Stimulated activated CD8-positive, alpha-beta memory T cell treated with anti-CD3 and anti-CD28 coated beads, Interleukin-2, amount 100 ng/mL, for 48 hours (primary cell): ENCODE measurements around the gene FHIT.
"Not testable (repeated sequence)": the region's sequence is repeated elsewhere in the genome, so short reads cannot be mapped to it uniquely, and the experiment has no call there.

Experiments used
- DNase-seq, 2 donors: peaks; one replicate each; pipeline ENCODE4 v3.0.0-alpha.2; 2020; ENCODE audit warnings: low read depth in 2 of 2

FHIT gene

DNA sequence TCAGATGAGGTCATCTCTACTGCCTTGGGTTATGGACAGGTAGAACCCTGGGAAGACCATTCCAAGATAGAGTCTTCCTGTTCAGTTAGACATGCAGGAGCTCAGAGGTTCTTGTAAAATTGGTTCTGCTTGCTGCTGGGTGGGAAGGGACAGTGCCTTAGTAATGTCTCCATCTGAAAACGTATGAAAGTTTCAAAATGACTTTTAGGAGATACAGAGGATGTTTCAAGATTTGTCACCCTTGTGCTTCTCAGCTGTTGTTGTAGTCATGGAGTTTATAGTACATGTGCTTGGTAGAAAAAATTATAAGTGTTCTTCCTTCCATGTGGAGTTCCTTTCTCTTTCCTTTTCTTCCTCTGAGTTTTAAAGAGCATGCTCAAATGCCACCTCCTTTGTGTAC is 1316.2 kb downstream of the FHIT start:
- no peak for DNase-seq

DNA sequence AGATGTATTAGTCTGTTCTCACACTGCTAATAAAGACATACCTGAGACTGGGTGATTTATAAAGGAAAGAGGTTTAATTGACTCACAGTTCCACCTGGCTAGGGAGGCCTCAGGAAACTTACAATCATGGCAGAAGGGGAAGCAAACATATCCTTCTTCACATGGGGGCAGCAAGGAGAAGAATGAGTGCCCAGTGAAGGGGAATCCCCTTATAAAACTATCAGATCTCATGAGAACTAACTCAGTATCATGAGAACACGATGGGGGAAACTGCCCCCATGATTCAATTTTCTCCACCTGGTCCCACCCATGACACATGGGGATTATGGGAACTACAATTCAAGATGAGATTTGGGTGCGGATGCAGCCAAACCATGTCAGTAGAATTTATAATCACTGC is 1316.7 kb downstream of the FHIT start:
- not testable (repeated sequence) for DNase-seq

DNA sequence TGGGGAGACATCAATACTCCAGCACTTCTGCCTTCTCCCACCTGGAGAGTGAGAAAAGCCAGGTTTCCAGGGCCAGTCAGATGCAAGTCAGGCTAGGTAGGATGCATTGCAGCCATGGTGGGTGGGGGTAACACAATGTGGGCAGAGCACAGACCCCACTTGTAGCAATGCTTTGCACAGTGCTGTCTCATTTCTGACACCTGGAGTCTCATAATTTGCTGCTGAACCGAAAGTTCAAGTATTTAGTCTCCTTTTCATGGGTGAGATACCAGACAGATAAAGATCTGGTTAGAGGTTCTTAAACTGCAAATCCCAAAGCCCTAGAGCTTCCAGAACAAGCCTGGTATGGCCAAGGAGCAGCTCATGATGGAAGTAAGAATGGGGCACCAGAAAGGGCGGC is 1321.1 kb downstream of the FHIT start:
- no peak for DNase-seq

DNA sequence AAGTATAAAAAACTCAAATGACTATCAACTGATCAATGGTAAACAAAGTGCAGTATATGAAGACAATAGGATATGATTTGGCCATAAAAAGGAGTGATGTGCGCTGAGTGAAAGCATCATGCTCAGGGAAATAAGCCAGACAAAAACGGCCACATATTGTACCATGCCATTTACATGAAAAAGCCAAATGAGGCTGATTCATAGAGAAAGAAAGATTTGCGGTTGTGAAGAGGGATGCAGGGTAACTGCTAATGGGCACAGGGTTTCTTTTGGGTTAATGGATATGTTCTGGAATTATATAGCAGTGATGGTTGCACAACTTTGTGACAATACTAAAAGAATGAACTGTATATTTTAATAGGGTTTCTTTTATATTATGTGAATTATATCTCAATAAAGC is 1324.2 kb downstream of the FHIT start:
- DNase-seq: no peak

DNA sequence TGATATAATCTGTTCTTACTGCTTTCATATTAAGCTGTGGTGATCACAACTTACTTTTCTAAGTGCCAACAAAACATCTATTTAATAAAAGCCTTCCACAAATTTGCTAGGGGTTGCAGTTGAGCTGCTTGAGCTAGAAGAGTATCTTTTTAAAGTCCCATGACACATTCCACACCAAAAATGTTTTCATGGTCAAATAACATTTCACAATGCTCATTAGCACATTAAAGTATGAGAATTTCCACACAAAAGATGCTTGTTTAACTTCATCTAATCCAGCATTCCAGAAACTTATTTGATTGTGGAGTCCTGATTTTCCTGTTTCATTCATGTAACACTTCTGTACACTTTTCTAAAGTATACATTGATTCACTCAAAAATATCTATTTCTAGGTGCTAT is 1325.3 kb downstream of the FHIT start:
- DNase-seq: no peak

DNA sequence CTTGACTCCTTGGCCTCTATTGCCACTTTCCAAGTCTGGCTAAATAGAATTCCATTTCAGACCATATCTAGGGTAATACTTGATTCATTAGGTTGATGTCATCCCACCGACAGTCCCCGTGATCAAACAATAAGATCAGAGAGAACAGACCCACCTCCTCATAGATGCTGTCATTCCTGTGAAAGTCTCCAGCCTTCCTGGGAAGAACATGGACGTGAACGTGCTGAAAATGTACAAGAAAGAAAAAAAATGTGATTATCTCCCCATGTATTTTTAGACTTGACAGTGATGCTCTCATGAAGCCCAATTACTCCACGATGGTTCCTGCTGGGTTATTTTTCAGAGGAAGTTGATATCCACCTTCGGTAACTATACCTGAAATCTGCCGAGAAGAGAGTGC is 1329.1 kb downstream of the FHIT start:
- DNase-seq: no peak

DNA sequence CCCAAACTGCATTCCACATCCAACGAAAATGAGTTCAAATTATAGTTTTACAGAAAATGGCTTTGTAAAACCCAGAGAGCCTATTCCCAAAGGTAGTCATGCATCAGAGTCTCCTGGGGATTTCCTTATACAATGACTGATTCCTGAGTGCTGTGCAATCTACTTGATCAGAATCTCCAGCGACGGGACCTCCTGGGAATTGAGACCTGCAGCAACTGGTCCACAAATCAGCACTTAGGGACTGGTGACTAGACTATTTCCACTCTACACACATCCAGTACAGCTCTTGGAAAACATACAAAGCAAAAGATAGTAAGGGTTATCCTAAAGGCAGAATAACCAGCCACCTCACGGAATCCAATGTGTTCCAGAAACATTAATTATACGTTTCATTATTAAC is 1330.4 kb downstream of the FHIT start:
- no peak for DNase-seq

DNA sequence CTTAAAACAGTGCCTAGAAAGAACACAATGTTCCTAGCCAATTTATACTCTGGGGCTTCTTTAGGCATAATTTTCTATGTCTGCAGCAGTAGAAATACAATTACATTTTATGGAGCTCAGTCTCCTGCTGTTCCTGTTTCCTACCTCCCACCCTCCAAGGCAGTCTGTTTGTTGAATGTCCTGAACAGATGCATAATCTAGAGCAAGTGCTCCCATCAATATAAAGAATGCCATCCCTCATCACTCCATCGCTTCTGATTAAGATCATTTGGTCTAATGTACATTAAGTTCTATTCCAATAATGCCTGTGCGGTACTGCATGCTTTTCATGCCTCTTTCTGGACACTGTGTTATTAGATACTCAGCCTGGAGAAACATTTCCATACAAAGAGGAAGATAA is 1331.7 kb downstream of the FHIT start:
- no peak for DNase-seq

DNA sequence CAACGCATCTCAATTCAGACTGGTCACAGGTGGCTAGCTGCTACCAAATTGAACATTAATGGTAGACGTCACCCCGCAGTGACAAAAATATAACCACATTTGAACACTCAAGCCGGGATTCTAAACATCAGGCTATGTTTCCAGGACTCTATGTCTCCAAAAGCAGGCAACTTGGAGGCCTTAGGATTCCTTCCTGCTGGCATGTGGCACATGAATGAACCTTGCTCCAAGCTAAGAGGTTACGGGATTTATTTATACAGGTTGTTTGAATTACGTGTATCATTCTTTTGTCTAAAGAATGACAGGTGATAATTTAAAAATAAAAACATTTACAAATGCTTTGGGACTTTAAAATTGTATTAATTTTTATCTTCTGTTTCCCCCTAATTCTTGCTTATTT is 1337.0 kb downstream of the FHIT start:
- no peak for DNase-seq

DNA sequence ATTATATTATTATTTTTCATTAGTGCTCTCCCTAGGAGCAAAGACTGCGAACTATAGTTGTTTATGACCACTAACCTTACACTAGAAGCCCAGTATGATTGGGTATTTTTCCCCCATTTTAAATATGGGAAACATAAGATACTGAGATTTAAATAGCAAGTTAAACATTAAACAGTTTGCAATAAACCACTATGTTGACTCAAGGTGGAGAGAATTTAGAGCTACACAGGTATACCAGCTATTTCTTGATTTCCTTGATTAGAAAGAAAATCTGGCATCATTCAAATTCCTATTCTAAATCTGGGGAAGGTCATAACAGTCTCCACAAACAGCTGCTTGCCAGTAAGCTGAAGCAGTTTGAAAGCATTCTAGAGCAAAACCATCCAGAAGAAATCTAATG is 1337.6 kb downstream of the FHIT start:
- no peak for DNase-seq

DNA sequence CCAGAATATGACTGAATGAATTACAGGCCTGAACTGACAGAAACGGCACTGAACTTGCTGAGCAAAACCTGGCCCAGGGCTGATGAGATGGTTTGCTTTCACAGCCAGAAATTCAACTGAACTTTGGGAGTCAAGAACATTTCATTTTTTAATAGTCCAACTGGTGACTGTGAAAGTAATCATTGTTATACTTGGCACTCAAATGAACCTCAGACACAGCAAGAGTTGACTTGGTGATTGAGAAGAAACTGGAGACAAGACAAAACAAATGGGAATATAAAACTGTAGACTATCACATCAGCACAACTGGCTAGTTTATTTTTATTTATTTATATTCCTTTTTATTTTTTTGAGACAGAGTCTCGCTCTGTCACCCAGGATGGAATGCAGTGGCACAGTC is 1342.6 kb downstream of the FHIT start:
- DNase-seq: no peak

DNA sequence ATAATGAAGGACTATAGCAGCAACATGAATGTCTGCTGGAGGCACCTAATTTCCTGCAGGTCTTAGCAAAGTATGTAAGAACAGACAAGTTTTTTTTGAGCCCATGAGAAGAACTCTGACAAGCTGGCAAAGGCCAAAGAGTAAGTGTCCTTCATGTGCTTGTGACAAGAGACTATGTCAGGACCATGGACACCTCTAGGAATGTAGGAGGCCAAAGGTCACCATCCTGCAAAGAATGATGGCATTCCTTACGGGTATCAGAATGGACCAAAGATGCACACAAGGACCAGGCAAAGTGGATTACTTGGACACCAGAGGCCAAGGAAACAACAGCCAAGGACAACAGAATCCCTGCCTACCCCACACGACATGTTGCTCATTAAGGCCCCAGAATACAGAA is 1343.0 kb downstream of the FHIT start:
- no peak for DNase-seq

DNA sequence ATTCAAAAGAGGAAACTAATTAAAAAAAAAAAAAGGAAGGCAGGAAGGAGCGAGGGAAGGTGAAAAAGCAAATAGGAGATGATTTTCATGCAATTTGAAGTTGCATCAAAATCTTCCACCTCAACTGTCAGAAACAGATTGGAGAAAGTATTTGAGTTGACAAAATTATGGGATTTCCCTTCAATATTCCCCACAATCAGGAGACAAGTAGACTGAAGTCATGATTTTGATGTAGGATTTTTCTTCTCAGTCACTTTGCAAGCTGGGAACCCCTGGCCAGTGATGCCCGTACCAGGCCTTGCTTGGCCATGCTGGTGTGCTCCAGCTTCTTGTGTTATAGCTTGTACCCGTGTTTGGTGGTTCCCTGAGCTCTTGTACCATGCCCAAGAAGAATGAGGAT is 1347.0 kb downstream of the FHIT start:
- DNase-seq: no peak

DNA sequence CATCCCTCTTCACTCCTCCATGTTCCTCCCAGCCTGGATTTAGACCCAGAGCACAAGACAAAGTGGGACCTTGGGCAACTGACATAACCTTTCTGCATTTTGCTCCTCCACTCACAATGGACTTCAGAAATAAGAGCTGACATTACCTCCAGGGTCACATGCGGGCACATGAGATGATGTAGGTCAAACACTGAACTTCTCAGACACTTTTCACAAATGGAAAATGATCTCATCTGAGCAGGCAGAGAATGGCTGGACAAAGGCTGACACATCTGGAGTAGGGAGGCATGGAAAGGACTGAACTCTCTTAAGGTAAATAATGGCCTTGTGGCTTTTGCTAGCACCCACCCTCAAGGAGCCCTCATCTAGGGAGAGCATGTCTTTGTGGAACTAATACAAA is 1352.2 kb downstream of the FHIT start:
- DNase-seq: no peak

DNA sequence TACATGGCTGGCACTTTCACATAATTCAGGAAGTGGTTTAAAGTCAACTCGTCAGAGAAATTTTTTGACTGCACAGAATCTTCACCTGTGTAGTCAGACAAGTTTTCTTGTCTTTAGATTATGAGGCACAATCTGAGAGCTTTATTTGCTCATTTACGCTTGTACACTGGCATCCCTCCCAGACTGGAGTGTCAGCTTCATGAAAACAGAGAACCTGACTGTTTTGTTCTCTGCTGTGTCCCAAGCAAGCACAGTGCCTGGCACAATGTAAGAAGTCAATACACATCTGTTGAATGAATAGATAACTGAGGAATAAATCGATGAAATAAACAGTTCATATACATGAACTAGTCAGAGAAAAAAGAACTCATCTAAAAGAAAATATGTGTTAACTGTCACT is 1355.3 kb downstream of the FHIT start:
- no peak for DNase-seq

DNA sequence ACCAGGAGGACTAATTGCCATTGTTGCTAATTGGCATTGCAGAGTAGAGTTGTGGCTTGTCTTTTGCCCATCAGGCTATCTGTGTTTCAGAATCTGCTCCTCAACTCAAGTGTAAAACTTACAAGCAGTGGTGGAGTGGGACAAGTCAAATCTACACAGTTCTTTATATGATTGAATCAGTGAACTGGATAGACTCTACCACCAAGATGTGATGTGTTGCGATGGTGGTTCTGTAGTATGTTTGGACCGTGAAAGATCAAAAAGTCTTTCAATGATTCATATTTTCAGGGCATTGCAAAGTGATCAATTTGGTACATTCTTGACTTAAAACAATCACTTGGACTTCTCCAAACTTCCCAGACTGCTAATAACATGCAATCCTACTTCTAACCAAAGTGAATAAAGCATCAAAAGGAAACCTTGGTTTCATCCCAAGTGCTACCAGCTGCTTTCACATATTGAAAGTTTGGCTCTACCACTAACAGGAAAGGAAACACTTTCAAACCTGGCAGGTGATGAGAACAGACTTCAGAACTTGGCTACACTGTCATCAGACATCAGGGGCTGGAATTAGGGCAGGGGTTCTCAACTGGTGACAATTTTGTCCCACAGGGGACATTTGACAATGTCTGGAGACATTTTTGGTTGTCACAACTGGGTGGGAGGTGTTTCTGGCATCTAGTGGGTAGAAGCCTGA is 1356.7 kb downstream of the FHIT start:
- DNase-seq: no peak

DNA sequence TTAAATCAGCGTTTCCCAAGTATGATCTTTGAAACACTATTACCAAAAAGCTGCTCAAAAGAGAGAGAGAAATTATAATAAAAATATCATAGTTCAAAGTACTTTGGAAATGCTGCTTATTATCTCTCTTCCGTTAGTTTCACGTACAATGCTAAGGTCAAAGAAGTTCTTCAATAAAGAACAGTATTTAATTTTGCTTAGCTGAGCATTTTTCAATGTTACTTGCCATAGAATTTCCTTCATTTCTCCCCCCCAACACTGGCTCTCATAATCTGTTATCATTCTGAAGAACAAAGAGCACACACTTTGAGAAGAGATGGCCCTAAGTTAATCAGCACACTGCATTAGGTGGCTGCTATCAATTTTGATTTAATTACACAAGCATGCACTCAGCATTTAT is 1360.6 kb downstream of the FHIT start:
- DNase-seq: no peak

DNA sequence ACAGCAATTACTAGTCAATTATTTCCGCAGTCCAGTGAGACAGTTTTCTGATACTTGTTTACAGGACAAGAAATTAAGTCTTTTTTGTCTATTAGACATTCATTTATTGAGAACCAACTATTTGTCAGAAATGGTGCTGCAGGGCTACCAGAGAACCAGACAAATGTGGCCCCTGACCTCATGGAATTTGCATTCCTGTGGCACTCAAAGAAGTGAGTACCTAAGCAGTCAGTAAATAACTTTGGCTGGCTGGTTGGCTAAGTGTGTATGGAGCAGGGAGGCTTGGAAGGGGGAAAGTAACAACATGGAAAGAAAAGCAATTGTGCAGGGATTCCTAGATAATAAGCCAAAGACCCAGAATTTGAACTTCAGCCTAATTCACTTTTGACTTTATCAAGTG is 1364.5 kb downstream of the FHIT start:
- DNase-seq: no peak

DNA sequence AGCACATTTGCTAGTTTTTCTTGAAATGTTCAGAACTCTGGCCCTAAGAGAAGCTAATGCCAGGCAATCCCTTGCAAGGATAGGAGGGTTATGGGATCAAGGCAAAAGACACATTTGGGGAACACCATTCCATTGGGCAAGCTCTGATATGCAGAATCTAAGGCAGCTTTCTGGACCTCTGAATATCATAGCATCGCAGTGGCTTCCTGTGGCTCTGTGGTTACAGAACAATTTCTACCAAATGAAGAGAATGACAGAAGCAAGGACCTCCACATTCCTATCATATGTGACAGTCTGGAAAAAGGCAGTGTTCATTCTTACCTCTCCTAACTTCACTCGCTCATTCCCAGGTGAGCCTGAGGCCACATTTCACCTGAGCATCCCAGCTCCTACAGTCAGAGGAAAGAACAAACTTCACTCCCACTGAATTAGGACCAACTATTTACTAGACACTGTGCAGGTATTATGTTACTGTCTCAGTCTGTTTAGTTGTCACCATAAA is 1365.3 kb downstream of the FHIT start:
- no peak for DNase-seq

DNA sequence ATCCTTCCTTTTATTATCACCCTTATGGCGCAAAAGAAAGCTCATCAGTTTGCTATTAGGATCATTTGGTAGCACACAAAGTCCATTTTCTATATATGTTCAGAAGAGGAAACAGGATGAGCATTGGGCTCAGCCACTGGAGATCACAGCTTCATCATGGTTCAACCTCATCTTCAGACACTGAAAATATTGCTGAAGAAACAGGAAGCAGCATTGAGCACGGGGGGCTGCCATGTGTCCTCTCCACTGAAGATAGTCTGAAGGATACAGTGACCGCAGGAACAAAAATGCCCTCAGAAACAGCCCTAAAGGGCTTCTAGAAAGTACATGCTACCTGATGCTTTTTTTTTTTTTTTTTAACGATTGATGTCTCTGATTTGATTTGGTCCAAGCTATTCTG is 1366.2 kb downstream of the FHIT start:
- DNase-seq: no peak

DNA sequence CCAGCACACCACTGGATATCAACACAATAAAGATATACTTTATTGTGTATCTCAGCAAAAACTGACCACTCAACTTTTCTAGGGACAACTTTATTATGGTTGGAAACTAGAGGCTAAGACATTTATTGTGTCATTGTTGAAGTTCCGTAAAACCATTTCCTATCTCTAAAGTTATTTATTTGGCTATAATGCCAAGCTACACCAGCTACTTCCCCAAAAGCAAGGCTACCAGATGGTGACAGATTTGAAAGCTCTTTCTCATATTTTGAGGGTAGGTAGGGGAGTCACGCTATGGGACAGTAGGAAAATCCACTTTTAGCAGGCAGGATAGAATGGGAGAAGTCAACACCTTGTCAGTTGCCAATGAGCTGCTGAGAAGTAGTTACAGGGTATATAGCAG is 1366.8 kb downstream of the FHIT start:
- DNase-seq: no peak

DNA sequence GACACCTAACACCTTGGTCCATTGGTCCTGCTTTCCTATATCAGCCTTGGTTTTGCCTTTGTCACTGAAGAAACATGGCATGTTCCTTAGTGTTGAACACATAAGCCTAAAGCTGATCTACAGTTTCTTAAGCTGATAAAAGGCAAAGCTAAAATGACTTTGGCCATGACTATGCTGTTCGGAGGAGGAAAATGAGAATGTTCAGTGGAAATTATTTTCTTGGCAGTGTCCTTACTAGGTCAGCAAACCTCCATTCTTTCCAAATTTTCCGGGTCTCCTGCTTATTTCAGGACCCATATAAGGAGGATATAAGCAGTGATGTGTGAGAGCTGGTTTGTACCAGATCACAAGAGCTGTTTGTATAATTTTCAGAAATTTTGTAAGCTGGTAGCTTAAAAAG is 1368.5 kb downstream of the FHIT start:
- DNase-seq: no peak

DNA sequence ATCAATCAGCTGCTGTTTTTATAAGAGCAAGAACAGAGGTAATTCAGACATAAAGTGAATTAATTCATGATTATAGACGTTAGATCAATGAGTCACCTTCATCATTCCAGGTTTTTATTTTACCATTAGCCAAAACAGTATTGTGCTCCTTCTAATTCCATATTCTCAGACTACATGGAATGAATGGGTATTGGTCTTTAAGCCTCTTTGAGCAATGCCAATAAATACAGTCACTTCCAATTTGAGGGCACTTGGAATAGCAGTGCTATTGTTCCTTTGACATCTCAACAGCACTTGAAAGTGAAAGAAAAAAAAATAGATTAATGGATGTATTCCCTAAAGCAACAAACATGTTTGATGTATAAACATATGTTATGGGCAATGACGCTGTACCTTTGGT is 1370.5 kb downstream of the FHIT start:
- DNase-seq: no peak

DNA sequence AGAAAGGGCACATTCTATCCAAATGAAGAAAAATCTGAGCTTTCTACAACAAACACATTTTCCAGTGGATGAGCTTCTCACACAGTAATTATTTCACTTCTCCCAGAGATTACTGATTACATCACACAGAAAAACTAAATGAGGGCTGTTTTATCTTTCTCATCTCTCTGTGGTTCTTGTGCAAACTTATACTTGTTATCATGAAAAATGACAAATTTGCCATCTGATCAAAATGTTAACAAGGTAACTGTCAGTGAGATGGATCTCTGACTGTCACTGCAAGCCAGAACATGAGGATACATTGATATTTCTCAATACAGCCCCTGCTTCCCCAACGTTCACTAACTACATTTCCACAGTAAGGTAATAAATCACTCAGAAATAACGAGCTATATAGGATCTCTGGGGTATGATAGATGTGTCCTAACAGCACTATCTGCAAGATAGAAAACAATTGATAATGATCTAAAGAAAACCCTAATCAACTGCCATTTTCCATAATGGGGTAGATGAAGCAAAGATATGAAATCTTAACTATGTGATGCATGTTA is 1372.1 kb downstream of the FHIT start:
- no peak for DNase-seq
